Activated T-helper 17 cell treated with anti-CD3 and anti-CD28 coated beads, Interleukin-2, amount 50 U/mL, for 72 hours (primary cell): Measurements from ENCODE around the gene PNMA5. TPM values are rescaled to one million over a fixed set of nuclear protein-coding genes. Genes with fewer than 3 reads are reported as not detected.
A peak's percentile ranks its signal among the peaks of the same experiment; 100 is the strongest.
"Not testable (repeated sequence)": the region's sequence is repeated elsewhere in the genome, so short reads cannot be mapped to it uniquely, and the experiment has no call there.

ENCODE experiments used
- ATAC-seq: fragments of 150-1000 bp; cut with Tn5 transposase; replicated peaks from 2 replicates; pipeline ENCODE4 v1.10.0; 2021; ENCODE audit warnings: mild to moderate bottlenecking, moderate library complexity
- H3K27ac Mint-ChIP-seq: one replicate; pipeline ENCODE4 v1.8.0; 2022; ENCODE audit warnings: mixed read lengths
- H3K27me3 Mint-ChIP-seq: one replicate; pipeline ENCODE4 v1.8.0; 2022; ENCODE audit warnings: mixed read lengths
- H3K36me3 Mint-ChIP-seq: one replicate; pipeline ENCODE4 v1.8.0; 2022; ENCODE audit warnings: low read depth, mild to moderate bottlenecking, mixed read lengths
- H3K4me1 Mint-ChIP-seq: one replicate; pipeline ENCODE4 v1.8.0; 2022; ENCODE audit warnings: mixed read lengths
- H3K4me3 Mint-ChIP-seq: one replicate; pipeline ENCODE4 v1.8.0; 2022; ENCODE audit warnings: mild to moderate bottlenecking, mixed read lengths
- H3K9me3 Mint-ChIP-seq: one replicate; pipeline ENCODE4 v1.8.0; 2022; ENCODE audit warnings: mixed read lengths
- total RNA-seq, 2 donors: library from RNA; stranded (reverse); gene quantifications; one replicate each; pipeline ENCODE4 v1.2.3, GENCODE V29; 2022

The PNMA5 gene
- total RNA-seq, 2 donors from 2014 or later, result 0.13 to 0.17 TPM

DNA sequence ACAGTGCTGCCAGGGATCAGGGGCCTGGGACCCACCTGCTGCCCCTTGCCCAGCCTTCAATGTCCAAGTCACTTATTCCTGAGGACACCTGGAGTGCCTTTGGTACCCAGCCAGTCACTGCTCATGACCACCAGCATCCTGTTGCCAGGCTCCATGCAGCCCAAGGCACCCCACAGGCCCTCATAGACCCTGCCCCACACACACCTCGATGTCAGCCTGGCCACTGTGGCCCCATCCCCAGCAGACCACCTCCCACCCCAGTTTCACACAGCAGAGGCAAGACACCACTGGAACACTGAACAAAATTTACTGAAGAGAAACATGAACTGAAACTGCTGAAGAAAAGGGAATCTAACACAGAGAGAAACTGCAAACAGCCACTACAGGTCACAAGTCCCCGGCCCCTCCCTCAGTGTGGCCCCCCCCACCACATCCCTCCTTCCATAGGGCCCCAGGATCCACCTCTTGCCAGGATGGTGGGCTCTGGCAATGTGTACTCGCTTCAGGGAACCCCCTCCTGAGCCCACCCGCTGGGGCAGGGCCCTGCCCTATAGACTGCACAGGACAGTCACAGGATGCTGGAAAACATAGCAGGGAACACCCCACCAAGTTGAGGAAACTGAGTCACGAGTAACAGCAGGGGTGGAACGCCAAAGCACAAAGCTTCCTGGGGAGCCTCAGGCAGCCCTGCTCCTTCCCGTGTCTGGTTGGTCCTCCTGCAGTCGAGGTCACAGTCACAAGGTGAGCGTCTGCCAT lies 5.2 kb downstream of the PNMA5 start:
- Mint-ChIP-seq H3K4me3 (peak overlapping the region; percentile 44), H3K27me3 (no peaks in the 10 kb centered on the region), H3K4me1 (no peaks in the 10 kb centered on the region), H3K27ac (peak overlapping the region; percentile 57), H3K36me3 (no peaks in the 10 kb centered on the region), H3K9me3 (no peaks in the 10 kb centered on the region)
- ATAC-seq, result peak; percentile 48

DNA sequence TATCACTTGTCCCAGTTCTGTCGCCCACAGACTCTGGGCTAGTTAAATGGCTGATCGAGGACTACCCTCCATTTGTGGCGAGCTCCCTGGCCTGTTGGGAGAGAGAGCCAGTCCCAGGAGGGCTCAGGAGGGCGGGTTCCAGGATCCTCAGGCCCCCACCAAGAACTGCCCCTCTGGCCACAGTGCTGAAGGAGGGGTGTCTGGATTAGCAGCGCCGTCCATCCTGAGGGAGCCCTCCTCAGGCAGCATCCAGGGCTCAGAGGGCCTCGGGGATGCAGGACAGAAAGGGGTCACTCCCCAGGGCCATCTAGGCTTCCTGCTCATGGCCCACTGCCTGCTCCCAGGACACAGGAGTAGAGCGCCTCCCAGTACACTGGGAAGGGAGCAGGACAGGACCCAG lies 6.1 kb downstream of the PNMA5 start:
- ATAC-seq, result no peak
- H3K4me1 Mint-ChIP-seq, result no peaks in the 10 kb centered on the region
- H3K27me3 Mint-ChIP-seq, result no peaks in the 10 kb centered on the region
- no peak overlapping the region for H3K27ac Mint-ChIP-seq
- no peak overlapping the region for H3K4me3 Mint-ChIP-seq
- no peaks in the 10 kb centered on the region for H3K36me3 Mint-ChIP-seq
- H3K9me3 Mint-ChIP-seq, result no peaks in the 10 kb centered on the region

DNA sequence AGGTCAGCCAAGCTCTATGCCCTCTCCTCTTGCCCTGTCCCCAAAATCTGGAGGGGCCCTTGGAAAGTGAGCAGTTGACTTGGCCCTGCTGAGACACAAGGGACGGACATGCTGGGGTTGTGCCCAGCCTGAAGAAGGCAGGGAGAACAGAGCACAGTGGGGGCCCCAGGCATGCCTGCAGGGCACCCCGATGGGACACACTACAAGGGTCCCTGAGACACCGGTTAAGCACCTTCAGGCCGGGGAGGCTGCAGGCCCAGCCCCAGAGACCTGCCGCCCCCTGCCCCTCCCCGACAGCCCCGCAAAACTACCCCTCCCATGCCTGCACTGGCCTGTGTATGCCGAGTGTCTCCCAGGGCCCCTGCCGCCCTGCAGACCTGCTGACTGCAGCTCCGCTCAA lies 6.8 kb downstream of the PNMA5 start:
- not testable (repeated sequence) for H3K4me3 Mint-ChIP-seq, ATAC-seq, H3K27ac Mint-ChIP-seq, H3K4me1 Mint-ChIP-seq, H3K27me3 Mint-ChIP-seq, H3K36me3 Mint-ChIP-seq, H3K9me3 Mint-ChIP-seq

DNA sequence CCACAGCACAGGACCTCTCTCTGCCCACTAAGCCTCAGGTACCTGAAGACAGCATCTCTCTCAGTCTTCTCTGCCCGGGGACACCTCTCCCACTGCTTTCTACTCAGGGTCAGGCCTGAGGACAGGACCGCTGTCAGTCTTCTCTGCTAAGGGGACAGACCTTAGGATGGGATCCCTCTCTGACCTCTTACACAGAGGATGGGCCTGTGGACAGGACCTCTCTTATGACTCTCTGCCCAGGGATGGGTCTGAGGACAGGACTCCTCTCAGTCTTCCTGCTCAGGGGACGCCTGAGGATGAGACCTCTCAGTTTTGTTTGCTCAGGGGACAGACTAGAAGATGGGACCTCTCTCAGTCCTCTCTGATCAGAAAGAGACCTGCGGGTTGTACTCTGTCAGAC lies 8.5 kb downstream of the PNMA5 start:
- not testable (repeated sequence) for H3K27me3 Mint-ChIP-seq, H3K36me3 Mint-ChIP-seq, ATAC-seq, H3K27ac Mint-ChIP-seq, H3K4me1 Mint-ChIP-seq, H3K9me3 Mint-ChIP-seq, H3K4me3 Mint-ChIP-seq

DNA sequence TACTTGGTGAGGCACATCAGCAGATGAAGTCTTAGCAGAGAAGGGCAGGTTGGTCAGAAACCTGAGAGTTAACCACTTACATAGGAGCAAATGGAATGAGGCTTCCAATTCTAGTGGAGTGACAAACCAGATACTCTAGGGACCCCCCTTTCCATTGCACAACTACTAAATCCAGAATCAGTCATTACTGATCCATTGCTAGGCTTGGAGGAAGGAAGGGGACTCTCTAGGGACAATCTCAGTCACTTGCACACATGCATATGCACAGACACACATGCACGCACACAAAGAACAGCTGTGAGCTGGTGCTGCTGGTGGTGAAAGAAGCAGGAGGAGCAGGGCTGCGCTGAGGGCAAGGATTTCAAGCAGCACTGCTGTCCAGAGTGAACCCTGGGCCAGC lies 25.7 kb downstream of the PNMA5 start:
- Mint-ChIP-seq H3K4me1 (no peaks in the 10 kb centered on the region), H3K4me3 (no peak overlapping the region), H3K27me3 (no peaks in the 10 kb centered on the region), H3K27ac (no peak overlapping the region), H3K9me3 (no peaks in the 10 kb centered on the region), H3K36me3 (no peaks in the 10 kb centered on the region)
- no peak for ATAC-seq

DNA sequence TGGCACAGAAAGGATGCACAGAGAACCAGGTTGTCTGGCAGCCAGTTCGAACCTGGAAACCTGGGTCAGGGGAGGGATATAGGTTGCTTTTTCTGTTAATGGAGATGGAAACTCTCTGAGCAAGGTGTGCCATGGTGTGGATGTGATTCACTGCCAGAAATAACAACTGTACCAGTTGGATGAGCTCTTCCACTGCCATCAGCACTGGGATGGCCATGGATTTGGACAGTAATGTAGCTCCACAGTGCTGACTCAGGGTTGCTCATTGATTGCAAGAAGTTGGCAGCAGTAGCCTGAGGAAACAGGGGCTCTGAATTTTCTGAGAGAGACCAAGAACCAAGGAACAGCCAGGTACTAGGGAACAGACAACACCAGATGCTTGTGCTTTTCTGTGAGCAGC lies 33.8 kb downstream of the PNMA5 start:
- Mint-ChIP-seq H3K27me3 (no peaks in the 10 kb centered on the region), H3K36me3 (no peaks in the 10 kb centered on the region), H3K4me1 (no peaks in the 10 kb centered on the region), H3K4me3 (no peak overlapping the region), H3K9me3 (no peaks in the 10 kb centered on the region), H3K27ac (peak overlapping the region; percentile 28)
- no peak for ATAC-seq

DNA sequence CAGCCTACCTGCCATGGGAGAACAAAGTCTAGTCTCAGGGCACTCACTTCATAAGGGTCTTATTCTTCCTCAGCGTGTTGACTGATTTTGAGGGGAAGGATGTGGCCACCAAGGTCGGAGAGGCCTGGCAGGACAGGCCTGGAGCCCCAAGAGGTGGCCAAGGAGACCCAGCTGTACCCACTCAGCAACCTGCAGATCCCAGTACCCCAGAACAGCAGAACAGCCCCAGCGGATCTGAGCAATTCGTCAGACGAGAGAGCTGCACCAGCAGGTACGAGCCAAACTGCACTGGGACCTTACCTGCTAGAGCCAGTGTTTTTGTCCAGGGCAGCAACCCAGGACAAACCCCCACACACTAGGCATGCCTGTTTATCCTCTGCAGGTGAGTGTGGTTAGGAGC lies 34.3 kb downstream of the PNMA5 start:
- no peaks in the 10 kb centered on the region for H3K4me1 Mint-ChIP-seq
- peak overlapping the region; percentile 92 for H3K27ac Mint-ChIP-seq
- H3K36me3 Mint-ChIP-seq, result no peaks in the 10 kb centered on the region
- no peak overlapping the region for H3K4me3 Mint-ChIP-seq
- no peak for ATAC-seq
- H3K9me3 Mint-ChIP-seq, result no peaks in the 10 kb centered on the region
- H3K27me3 Mint-ChIP-seq, result no peaks in the 10 kb centered on the region

DNA sequence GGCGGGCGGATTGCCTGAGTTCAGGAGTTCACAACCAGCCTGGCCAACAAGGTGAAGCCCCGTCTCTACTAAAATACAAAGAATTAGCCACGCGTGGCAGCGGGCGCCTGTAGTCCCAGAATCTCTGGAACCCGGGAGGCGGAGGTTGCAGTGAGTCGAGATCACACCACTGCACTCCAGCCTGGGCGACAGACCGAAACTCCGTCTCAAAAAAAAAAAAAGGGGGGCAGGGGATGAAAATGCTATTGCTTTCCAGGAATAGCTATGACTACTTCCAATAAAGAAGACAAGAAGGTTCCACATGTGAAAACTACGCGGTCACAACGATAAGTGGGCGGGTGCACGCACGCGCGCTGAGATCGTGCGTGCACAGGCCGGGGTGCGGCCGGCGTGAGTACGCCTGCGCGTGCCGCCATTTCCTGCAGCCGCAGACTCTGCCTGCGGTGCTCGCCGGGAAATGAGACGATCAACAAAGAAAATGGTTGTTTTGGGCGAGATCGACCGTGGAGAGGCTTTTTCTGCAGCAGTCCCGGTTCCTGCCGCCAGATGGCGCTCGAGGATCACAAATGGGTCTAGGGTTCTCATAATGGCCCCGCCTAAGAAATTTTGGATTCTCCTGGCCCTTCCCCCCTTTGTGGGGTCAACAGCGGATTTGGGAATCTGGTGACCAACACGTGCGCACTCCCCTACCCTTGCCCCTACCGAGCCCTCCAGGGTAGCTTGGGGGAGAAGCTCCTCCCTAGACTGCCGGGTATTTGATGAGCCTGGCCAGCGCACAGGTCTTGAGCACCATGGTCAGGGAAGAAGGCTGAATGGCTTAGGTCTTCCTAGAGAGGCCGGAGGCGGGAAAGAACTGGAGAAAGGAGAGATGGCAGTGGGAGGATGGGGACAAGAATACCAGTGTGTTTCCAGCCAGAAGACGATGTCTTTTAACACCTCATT lies 35.1 kb downstream of the PNMA5 start:
- no peaks in the 10 kb centered on the region for H3K27me3 Mint-ChIP-seq
- H3K36me3 Mint-ChIP-seq, result no peaks in the 10 kb centered on the region
- ATAC-seq, result peak; percentile 94
- H3K27ac Mint-ChIP-seq, result peak overlapping the region; percentile 92
- H3K9me3 Mint-ChIP-seq, result no peaks in the 10 kb centered on the region
- no peaks in the 10 kb centered on the region for H3K4me1 Mint-ChIP-seq
- H3K4me3 Mint-ChIP-seq, result peak overlapping the region; percentile 67

DNA sequence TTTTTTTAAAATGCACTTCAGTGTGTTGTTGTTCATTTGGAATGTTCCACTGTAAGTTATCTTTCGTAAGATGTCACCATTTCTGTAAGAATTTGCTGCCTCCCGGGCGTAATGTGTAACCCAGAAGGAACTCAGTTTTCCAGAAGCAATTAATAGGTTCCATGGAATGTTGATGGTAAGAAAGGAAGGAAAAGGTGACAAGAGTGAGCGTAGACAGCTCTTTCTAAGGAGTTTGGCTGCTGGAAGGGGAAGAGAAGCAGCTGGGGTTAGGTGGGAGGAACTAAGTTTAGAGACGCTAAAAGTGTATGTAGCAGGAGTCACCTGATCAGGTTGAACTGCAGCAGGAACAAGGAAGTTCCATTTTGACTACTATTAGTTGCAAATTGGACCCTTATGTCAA lies 35.9 kb downstream of the PNMA5 start:
- Mint-ChIP-seq H3K4me3 (peak overlapping the region; percentile 67), H3K27me3 (no peaks in the 10 kb centered on the region), H3K36me3 (no peaks in the 10 kb centered on the region), H3K9me3 (no peaks in the 10 kb centered on the region), H3K27ac (peak overlapping the region; percentile 92), H3K4me1 (no peaks in the 10 kb centered on the region)
- peak; percentile 31 for ATAC-seq

DNA sequence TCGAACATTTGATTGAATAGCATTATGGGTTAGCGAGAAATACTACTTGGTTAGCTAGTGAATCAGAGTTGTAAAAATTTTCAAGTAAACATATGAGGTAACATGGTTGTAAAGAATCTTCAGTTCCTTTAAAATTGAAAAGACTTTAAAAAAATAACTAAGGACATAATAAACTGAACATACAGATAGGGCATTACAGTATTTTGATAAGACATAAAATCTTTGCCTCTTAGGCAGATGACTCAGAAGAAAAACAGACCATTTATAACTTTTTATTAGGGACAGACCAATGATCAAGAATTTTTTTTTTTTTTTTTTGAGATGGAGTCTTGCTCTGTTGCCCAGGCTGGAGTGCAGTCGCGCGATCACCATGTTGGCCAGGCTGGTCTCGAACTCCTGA lies 43.1 kb downstream of the PNMA5 start:
- no peak overlapping the region for H3K4me3 Mint-ChIP-seq
- no peaks in the 10 kb centered on the region for H3K9me3 Mint-ChIP-seq
- no peaks in the 10 kb centered on the region for H3K27me3 Mint-ChIP-seq
- no peaks in the 10 kb centered on the region for H3K4me1 Mint-ChIP-seq
- H3K36me3 Mint-ChIP-seq, result peaks cover 7% of the 10 kb centered on the region
- no peak overlapping the region for H3K27ac Mint-ChIP-seq
- ATAC-seq, result no peak

DNA sequence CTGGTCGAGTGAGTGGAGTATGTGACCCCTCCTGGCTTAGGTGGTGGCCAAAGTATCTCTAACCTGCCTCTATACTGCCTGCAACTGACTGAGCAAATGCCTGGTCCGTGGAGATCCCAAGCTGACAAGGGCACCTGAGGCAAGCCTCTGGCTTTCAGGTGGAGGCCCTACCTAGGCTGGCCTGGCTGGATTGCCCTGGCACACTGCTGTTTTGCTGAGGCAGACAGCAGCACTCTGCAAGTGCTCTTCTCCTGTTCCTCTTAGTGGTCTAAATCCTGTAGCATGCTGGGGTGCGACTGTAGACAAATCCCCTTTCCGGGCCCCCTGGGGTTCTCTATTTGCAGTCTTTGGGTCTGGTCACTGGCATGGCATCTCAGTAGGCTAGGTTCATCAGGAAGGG lies 44.8 kb downstream of the PNMA5 start:
- H3K27ac Mint-ChIP-seq, result no peak overlapping the region
- H3K27me3 Mint-ChIP-seq, result no peaks in the 10 kb centered on the region
- H3K4me3 Mint-ChIP-seq, result no peak overlapping the region
- no peak for ATAC-seq
- no peaks in the 10 kb centered on the region for H3K4me1 Mint-ChIP-seq
- peaks cover 7% of the 10 kb centered on the region for H3K36me3 Mint-ChIP-seq
- no peaks in the 10 kb centered on the region for H3K9me3 Mint-ChIP-seq

DNA sequence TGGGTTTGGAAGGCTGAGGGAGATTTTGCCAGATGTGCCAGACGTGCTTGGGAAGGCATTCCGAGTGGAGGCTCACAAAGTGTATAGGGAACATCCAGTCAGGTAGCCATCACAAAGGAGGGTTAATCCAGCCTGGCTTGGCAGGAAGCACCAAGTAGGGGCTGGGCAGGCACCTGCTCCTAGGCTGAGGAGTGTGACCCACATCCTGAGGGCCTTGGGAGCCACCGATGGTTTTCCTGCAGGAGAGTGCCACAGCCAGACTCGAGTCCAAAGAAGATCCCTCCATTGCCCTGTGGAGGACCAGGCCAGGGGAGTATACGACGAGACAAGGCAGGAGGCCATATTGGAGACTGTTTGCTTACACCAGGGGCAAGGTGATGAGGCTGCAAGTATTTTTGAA lies 47.2 kb downstream of the PNMA5 start:
- Mint-ChIP-seq H3K4me3 (no peak overlapping the region), H3K9me3 (no peaks in the 10 kb centered on the region), H3K36me3 (peaks cover 7% of the 10 kb centered on the region), H3K27ac (no peak overlapping the region), H3K27me3 (no peaks in the 10 kb centered on the region), H3K4me1 (no peaks in the 10 kb centered on the region)
- no peak for ATAC-seq

DNA sequence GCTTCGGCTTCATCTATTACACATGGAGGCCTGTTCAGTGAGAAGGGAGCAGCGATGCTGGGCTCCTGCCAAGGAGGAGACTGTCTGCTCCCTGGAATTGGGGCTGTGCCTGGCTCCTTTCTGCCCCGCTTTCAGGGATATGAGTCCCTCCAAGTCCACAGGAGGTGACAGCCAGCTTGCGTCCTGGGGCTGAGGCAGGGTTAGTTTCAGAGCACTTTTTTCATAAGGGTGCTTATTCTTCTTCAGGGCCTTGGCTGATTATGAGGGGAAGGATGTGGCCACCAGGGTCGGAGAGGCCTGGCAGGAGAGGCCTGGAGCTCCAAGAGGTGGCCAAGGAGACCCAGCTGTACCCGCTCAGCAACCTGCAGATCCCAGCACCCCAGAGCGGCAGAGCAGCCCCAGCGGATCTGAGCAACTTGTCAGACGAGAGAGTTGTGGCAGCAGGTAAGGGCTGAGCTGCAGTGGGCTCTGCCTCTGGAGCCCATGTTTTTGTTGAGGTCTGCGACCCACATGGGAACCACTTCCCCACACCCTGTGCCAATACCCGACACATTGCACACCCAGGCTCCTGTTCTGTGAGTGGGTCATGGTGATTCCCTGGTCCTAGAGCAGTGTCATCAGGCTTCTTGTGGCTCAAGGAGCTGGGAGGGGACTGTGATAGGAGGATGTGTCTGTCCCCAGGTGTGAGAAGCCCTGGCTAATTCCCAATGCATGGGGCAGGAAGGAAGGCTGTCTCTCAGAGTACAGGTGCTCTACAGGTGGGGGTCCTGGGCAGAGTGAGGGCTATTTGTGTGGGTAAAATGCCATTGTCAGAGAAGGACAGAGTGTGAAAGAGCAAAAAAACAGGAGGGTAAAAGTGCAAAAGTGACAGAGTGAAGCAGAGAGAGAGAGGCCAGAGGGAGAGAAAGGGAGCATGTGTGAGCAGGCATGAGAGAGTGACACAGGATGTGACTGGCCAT lies 48.6 kb downstream of the PNMA5 start:
- H3K4me1 Mint-ChIP-seq, result no peaks in the 10 kb centered on the region
- H3K27ac Mint-ChIP-seq, result no peak overlapping the region
- H3K4me3 Mint-ChIP-seq, result no peak overlapping the region
- no peaks in the 10 kb centered on the region for H3K9me3 Mint-ChIP-seq
- no peaks in the 10 kb centered on the region for H3K27me3 Mint-ChIP-seq
- H3K36me3 Mint-ChIP-seq, result peaks cover 7% of the 10 kb centered on the region
- ATAC-seq, result no peak

DNA sequence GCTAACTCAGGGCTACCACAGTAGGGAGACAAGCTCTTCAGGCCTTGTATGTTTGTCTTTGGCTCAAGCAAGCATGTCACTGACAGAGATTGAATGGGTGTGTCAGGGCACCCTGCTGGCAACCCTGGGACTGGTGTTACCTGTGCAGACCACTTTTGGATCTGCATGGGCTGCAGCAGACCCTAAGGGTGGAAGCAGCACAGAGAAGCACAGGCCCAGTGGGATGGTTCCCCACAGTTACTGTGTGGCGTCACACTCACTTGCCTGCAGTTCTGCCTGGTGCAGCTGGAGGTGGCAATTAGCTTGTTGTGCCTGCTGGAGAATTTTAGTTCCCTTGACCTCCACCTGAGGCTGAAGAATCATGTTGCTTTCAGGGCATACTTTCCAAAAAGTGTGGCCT lies 50.1 kb downstream of the PNMA5 start:
- H3K4me3 Mint-ChIP-seq, result no peak overlapping the region
- no peak for ATAC-seq
- no peaks in the 10 kb centered on the region for H3K36me3 Mint-ChIP-seq
- no peaks in the 10 kb centered on the region for H3K4me1 Mint-ChIP-seq
- no peaks in the 10 kb centered on the region for H3K27me3 Mint-ChIP-seq
- H3K27ac Mint-ChIP-seq, result no peak overlapping the region
- no peaks in the 10 kb centered on the region for H3K9me3 Mint-ChIP-seq
